Natural killer cell (primary cell): Measurements from ENCODE around the gene CARMIL1. TPM values are rescaled to one million over a fixed set of nuclear protein-coding genes. Genes with fewer than 3 reads are reported as not detected.

Source experiments
- ATAC-seq, 3 donors: fragments of 150-1000 bp in 2 of 3; fragments of 200-7000 bp in 1 of 3; cut with Tn5 transposase; 1 replicate in 1 of 3; 2 replicates in 2 of 3; pipeline ENCODE4 v1.10.0; 2021; ENCODE audit warnings: mild to moderate bottlenecking in 2 of 3, moderate library complexity in 2 of 3
- DNase-seq, 2 donors: peaks; one replicate each; pipeline versions ENCODE4 v3.0.0 to v3.0.0-alpha.2; 2013 to 2021; ENCODE audit warnings: mixed read lengths in 1 of 2
- H3K27ac ChIP-seq: one replicate; pipeline ENCODE4 v1.5.1; 2013; ENCODE audit warnings: mild to moderate bottlenecking, low read length
- H3K27me3 ChIP-seq: one replicate; pipeline ENCODE4 v1.6.1; 2013; ENCODE audit warnings: low read length; ENCODE audit not compliant: control insufficient read depth, insufficient read depth
- H3K36me3 ChIP-seq: one replicate; pipeline ENCODE4 v1.6.1; 2013; ENCODE audit warnings: low read length; ENCODE audit not compliant: control insufficient read depth, insufficient read depth
- H3K4me1 ChIP-seq: one replicate; pipeline ENCODE4 v1.6.1; 2013; ENCODE audit warnings: low read length; ENCODE audit not compliant: control insufficient read depth, insufficient read depth
- H3K4me3 ChIP-seq: one replicate; pipeline ENCODE4 v1.5.1; 2013; ENCODE audit warnings: low read length
- H3K9me3 ChIP-seq: one replicate; pipeline ENCODE4 v1.6.1; 2013; ENCODE audit warnings: low read length; ENCODE audit not compliant: control insufficient read depth, insufficient read depth
- H3K27ac Mint-ChIP-seq, 2 donors: one replicate each; pipeline ENCODE4 v1.8.0; 2022; ENCODE audit warnings: mild to moderate bottlenecking in 2 of 2, mixed read lengths in 2 of 2, moderate library complexity in 1 of 2
- H3K27me3 Mint-ChIP-seq, 2 donors: one replicate each; pipeline ENCODE4 v1.8.0; 2022; ENCODE audit warnings: low read depth in 2 of 2, mixed read lengths in 2 of 2
- H3K36me3 Mint-ChIP-seq: one replicate; pipeline ENCODE4 v1.8.0; 2022; ENCODE audit warnings: mixed read lengths
- H3K4me1 Mint-ChIP-seq, 2 donors: one replicate each; pipeline ENCODE4 v1.8.0; 2022; ENCODE audit warnings: mixed read lengths in 2 of 2
- H3K4me3 Mint-ChIP-seq: one replicate; pipeline ENCODE4 v1.8.0; 2022; ENCODE audit warnings: mild to moderate bottlenecking, moderate library complexity, mixed read lengths
- H3K9me3 Mint-ChIP-seq, 2 donors: one replicate each; pipeline ENCODE4 v1.8.0; 2022; ENCODE audit warnings: mixed read lengths in 2 of 2
- WGBS: methylation state at CpG from one replicate; pipeline ENCODE4 v1.1.7; 2013; ENCODE audit warnings: missing lambda C conversion rate; ENCODE audit not compliant: insufficient coverage; 5-methylcytosine and 5-hydroxymethylcytosine counted together
- intact Hi-C: fragments of 100-400 bp; cut with micrococcal nuclease; formaldehyde crosslinking; loops from one replicate; pipeline ENCODE4 v1.14.2; 2022
- total RNA-seq, 4 donors: library from RNA; stranded (reverse); fragments of 120-200 nt in 1 of 4; gene quantifications; one replicate each; pipeline versions ENCODE4 v1.2.3 to v1.2.4, GENCODE V29; 2013 to 2022
- TF ChIP-seq, protein P1 (sequence below): fragments of 200-600 bp; IDR thresholded peaks from one replicate; pipeline ENCODE4 v1.8.0; 2022; ENCODE audit warnings: antibody characterized with exemption

The CARMIL1 gene
- total RNA-seq, 3 donors from 2014 or later (not counting 1 experiment from before 2014, with no cell fraction given) = 0.25 to 1.1 (median 0.35) TPM

DNA sequence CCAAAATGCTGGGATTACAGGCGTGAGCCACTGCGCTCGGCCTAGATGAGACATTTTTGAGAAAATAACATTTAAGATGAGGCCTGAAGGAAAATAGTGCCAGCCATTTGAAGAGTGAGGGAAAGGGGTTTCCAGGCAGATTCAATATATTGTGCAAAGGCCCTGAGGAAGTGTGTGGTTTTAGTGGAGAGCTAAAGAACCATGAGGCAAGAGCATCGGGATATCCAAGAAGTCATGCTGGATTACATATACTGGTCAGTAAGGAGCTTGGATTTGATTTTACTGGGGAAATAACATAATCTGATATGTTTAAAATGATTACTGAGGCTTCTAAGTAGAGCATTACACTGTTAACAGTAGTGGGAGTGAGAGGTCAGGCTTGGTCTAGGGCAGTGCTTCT lies 47.0 kb downstream of the CARMIL1 start:
- no peaks in the 10 kb centered on the region for H3K4me1 Mint-ChIP-seq
- peaks cover 0 to 12% of the 10 kb centered on the region in 2 donors for H3K27me3 Mint-ChIP-seq
- Histone ChIP-seq H3K4me3 (no peak overlapping the region), H3K9me3 (no peaks in the 10 kb centered on the region), H3K36me3 (no peaks in the 10 kb centered on the region), H3K27me3 (no peaks in the 10 kb centered on the region), H3K27ac (no peak overlapping the region), H3K4me1 (no peaks in the 10 kb centered on the region)
- no peak for DNase-seq
- H3K27ac Mint-ChIP-seq = no peak overlapping the region
- H3K9me3 Mint-ChIP-seq = no peaks in the 10 kb centered on the region
- no peaks in the 10 kb centered on the region for H3K36me3 Mint-ChIP-seq
- H3K4me3 Mint-ChIP-seq = no peak overlapping the region
- 96% methylated on average over 4 of the region's 4 CpGs for WGBS
- TF ChIP-seq, protein P1, sequence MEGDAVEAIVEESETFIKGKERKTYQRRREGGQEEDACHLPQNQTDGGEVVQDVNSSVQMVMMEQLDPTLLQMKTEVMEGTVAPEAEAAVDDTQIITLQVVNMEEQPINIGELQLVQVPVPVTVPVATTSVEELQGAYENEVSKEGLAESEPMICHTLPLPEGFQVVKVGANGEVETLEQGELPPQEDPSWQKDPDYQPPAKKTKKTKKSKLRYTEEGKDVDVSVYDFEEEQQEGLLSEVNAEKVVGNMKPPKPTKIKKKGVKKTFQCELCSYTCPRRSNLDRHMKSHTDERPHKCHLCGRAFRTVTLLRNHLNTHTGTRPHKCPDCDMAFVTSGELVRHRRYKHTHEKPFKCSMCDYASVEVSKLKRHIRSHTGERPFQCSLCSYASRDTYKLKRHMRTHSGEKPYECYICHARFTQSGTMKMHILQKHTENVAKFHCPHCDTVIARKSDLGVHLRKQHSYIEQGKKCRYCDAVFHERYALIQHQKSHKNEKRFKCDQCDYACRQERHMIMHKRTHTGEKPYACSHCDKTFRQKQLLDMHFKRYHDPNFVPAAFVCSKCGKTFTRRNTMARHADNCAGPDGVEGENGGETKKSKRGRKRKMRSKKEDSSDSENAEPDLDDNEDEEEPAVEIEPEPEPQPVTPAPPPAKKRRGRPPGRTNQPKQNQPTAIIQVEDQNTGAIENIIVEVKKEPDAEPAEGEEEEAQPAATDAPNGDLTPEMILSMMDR = no peak
- intact Hi-C loops = no loop called here
- ATAC-seq = no peak

DNA sequence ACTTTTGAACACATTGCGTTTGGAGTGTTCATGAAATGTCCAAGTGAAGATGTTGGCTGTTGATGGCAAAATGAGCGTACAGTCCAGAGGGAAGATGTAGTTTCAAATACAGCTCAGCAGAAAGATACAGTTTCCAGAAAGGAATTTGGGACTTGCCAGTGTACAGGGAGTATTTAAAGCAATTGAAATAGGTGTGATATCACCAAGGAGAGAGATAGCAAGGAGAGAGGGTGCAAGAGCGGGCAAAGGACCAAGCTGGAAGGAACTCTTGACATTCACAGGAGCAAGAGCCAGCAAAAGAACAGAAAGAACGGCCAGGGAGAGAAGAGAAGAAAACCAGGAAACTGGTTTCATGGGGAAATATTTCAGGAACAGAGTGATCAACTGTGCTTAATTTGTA lies 47.8 kb downstream of the CARMIL1 start:
- Mint-ChIP-seq H3K27ac (no peak overlapping the region), H3K36me3 (no peaks in the 10 kb centered on the region), H3K4me1 (no peaks in the 10 kb centered on the region), H3K9me3 (no peaks in the 10 kb centered on the region), H3K27me3 (peaks cover 0 to 12% of the 10 kb centered on the region in 2 donors), H3K4me3 (no peak overlapping the region)
- H3K4me3 ChIP-seq = no peak overlapping the region
- no peaks in the 10 kb centered on the region for H3K4me1 ChIP-seq
- H3K27ac ChIP-seq = no peak overlapping the region
- H3K27me3 ChIP-seq = no peaks in the 10 kb centered on the region
- DNase-seq (no peak), ATAC-seq (no peak)
- H3K36me3 ChIP-seq = no peaks in the 10 kb centered on the region
- TF ChIP-seq, protein P1 = no peak
- intact Hi-C loops = no loop called here
- 91% methylated on average over 4 of the region's 4 CpGs for WGBS
- no peaks in the 10 kb centered on the region for H3K9me3 ChIP-seq

DNA sequence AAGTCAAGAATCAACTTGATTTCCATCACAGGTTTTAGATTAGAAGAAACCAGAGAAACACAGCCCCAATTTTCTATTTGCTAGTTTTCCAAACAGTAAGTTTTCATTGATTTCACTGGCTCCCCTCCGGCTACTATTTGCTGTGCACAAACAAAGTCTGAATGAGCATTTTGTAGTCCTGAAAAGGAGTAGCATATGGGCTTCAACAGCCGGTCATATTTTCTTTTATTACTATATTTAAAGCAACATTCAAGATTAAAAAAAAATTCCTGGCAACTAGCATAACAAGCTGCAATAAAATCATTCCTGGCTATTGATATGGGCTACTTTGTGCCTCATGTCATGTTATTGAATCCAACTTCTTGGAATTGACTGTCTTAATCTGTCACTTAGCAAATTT lies 48.3 kb downstream of the CARMIL1 start:
- TF ChIP-seq, protein P1 = no peak
- H3K36me3 Mint-ChIP-seq = no peaks in the 10 kb centered on the region
- H3K9me3 Mint-ChIP-seq = no peaks in the 10 kb centered on the region
- Histone ChIP-seq H3K36me3 (no peaks in the 10 kb centered on the region), H3K27ac (no peak overlapping the region), H3K9me3 (no peaks in the 10 kb centered on the region), H3K4me1 (no peaks in the 10 kb centered on the region), H3K4me3 (no peak overlapping the region), H3K27me3 (no peaks in the 10 kb centered on the region)
- no peak for ATAC-seq
- H3K4me1 Mint-ChIP-seq = no peaks in the 10 kb centered on the region
- no peak overlapping the region for H3K4me3 Mint-ChIP-seq
- peaks cover 0 to 12% of the 10 kb centered on the region in 2 donors for H3K27me3 Mint-ChIP-seq
- no peak for DNase-seq
- intact Hi-C loops = no loop called here
- WGBS = 90% methylated on average over 2 of the region's 2 CpGs
- H3K27ac Mint-ChIP-seq = no peak overlapping the region

DNA sequence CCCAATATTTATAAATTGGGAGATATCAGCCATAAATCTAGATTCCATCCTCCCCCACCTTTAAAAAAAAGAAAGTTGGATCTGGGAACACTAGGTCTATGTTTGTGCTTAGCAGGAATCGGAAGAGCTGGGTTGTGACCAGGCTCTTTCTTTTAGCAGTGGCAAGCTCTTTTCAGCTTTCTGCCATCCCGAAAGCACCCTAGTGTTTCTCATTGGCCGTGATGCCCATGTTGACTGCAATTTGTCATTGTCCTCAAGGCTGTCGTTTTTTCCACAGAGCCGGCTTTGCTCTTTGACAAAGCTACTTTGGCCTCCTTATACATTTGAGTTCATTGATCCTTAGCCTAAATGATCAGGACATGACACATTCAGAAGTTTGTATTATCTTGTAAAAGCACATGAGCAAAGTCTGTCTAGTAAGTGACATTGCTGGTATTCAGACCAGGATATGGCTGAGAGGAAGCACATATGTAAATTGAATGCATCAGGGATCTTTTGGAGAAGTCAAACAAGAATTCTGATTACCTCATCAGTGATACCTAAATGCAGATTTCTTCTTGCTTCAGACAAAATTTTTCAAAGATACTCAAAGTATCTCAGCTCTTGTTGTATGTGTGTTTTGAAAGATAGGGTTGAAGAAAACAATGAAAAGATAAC lies 50.1 kb downstream of the CARMIL1 start:
- WGBS = 93% methylated on average over 5 of the region's 5 CpGs
- H3K4me1 ChIP-seq = peaks cover 3% of the 10 kb centered on the region
- H3K27ac ChIP-seq = no peak overlapping the region
- TF ChIP-seq, protein P1 = no peak
- H3K9me3 ChIP-seq = no peaks in the 10 kb centered on the region
- Mint-ChIP-seq H3K9me3 (no peaks in the 10 kb centered on the region), H3K27ac (no peak overlapping the region), H3K4me3 (no peak overlapping the region), H3K4me1 (no peaks in the 10 kb centered on the region), H3K36me3 (no peaks in the 10 kb centered on the region), H3K27me3 (peaks cover 0 to 11% of the 10 kb centered on the region in 2 donors)
- intact Hi-C loops = no loop called here
- no peak overlapping the region for H3K4me3 ChIP-seq
- ATAC-seq (no peak), DNase-seq (no peak)
- no peaks in the 10 kb centered on the region for H3K27me3 ChIP-seq
- no peaks in the 10 kb centered on the region for H3K36me3 ChIP-seq
